CD4-positive, alpha-beta memory T cell (primary cell): Measurements from ENCODE around the gene PPARA. TPM values are rescaled to one million over a fixed set of nuclear protein-coding genes. Genes with fewer than 3 reads are reported as not detected.
A peak's percentile ranks its signal among the peaks of the same experiment; 100 is the strongest.
"Not testable (repeated sequence)": the region's sequence is repeated elsewhere in the genome, so short reads cannot be mapped to it uniquely, and the experiment has no call there.

ENCODE experiments used
- CTCF ChIA-PET: fragments of 350-600 bp; sonication (Branson Sonifier 250); formaldehyde crosslinking; loops from one replicate; lab custom pipeline; 2021; ENCODE audit warnings: inconsistent platforms; ENCODE audit not compliant: partially characterized antibody; lab: Charles Lee
- POLR2A ChIA-PET: fragments of 350-600 bp; sonication (Branson Sonifier 250); formaldehyde crosslinking; loops from one replicate; lab custom pipeline; 2021; ENCODE audit not compliant: partially characterized antibody; lab: Charles Lee
- DNase-seq, 5 donors: peaks; one replicate each; pipeline versions ENCODE4 v3.0.0 to v3.0.0-alpha.2; 2020 to 2022; ENCODE audit warnings: mixed read lengths in 1 of 5
- H3K27ac ChIP-seq: one replicate; pipeline ENCODE4 v1.7.0; 2013; ENCODE audit warnings: low read depth, low read length
- H3K27me3 ChIP-seq: 2 replicates; pipeline ENCODE4 v1.7.0; 2013; ENCODE audit warnings: mild to moderate bottlenecking, low read length, moderate library complexity; ENCODE audit not compliant: insufficient read depth
- H3K36me3 ChIP-seq: 2 replicates; pipeline ENCODE4 v1.7.0; 2013; ENCODE audit warnings: mild to moderate bottlenecking, low read length, moderate library complexity; ENCODE audit not compliant: insufficient read depth
- H3K4me1 ChIP-seq: 2 replicates; pipeline ENCODE4 v1.7.0; 2013; ENCODE audit warnings: mild to moderate bottlenecking, low read length, moderate library complexity; ENCODE audit not compliant: insufficient read depth
- H3K4me3 ChIP-seq, 2 donors: one replicate each; pipeline ENCODE4 v1.7.0; 2013; ENCODE audit warnings: low read length in 2 of 2, mild to moderate bottlenecking in 1 of 2
- H3K9me3 ChIP-seq, 2 donors: one replicate each; pipeline ENCODE4 v1.7.0; 2013; ENCODE audit warnings: low read length in 2 of 2, control low read depth in 1 of 2; ENCODE audit not compliant: control insufficient read depth in 1 of 2
- H3K27ac Mint-ChIP-seq, 7 donors: one replicate each; pipeline ENCODE4 v1.8.0; 2020 to 2021; ENCODE audit warnings: mixed read lengths in 7 of 7, mild to moderate bottlenecking in 6 of 7, inconsistent platforms in 3 of 7, moderate library complexity in 3 of 7
- H3K27me3 Mint-ChIP-seq, 2 donors: one replicate each; pipeline ENCODE4 v1.8.0; 2020 to 2021; ENCODE audit warnings: mixed read lengths in 2 of 2
- H3K36me3 Mint-ChIP-seq, 2 donors: one replicate each; pipeline ENCODE4 v1.8.0; 2020 to 2021; ENCODE audit warnings: mixed read lengths in 2 of 2, inconsistent platforms in 1 of 2, mild to moderate bottlenecking in 1 of 2
- H3K4me1 Mint-ChIP-seq, 4 donors: one replicate each; pipeline ENCODE4 v1.8.0; 2020 to 2021; ENCODE audit warnings: mixed read lengths in 4 of 4, mild to moderate bottlenecking in 1 of 4
- H3K4me3 Mint-ChIP-seq, 8 donors: one replicate each; pipeline ENCODE4 v1.8.0; 2020 to 2021; ENCODE audit warnings: mixed read lengths in 8 of 8, mild to moderate bottlenecking in 7 of 8, moderate library complexity in 6 of 8, inconsistent platforms in 3 of 8
- H3K9me3 Mint-ChIP-seq, 8 donors: one replicate each; pipeline ENCODE4 v1.8.0; 2020 to 2021; ENCODE audit warnings: mixed read lengths in 8 of 8, mild to moderate bottlenecking in 5 of 8, inconsistent platforms in 3 of 8, moderate library complexity in 1 of 8
- intact Hi-C: fragments of 100-400 bp; cut with micrococcal nuclease; formaldehyde crosslinking; loops from one replicate; pipeline ENCODE4 v1.15.1; 2023
- polyA plus RNA-seq, 2 donors: library from polyadenylated mRNA; unstranded; fragments of 300-500 nt; fragmentation: Illumina TruSeq; gene quantifications; one replicate each; pipeline ENCODE4 v1.2.3, GENCODE V29; 2021
- total RNA-seq, 2 experiments: library from RNA; stranded (reverse); gene quantifications; one replicate each; pipeline ENCODE4 v1.2.3, GENCODE V29; 2021

The PPARA gene
- total and polyA plus RNA-seq, 4 experiments from 2014 or later, result 0.91 to 23.2 (median 13.5) TPM

DNA sequence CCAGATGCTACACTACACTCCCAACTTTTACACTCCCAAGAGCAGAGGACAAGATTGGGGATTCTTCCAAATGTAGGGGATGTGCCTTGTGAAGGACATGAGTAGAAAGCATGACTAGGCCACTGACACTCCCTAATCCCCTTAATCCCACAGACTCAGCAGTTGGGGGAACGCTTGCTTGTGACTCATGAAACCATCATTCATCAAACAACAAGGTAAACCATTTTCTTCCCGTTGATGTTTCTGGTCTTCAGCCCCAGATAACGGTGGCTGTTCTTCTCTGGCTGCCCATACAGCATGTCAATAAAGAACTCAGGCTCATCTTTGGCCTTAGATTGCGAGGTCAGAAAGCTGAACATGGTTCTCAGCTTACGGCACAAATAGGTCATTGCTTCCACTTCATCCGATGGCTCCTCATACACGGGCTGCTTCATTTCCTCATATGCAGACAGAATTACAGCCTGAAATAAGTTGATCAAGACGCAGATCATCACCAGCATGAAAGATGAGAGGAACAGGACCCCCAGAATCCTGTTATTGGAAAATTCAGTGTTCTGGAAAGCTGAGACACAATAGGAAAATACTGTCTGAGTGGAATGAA is 106.1 kb downstream of the PPARA start:
- Mint-ChIP-seq H3K27ac (peak overlapping the region in 1 of 7 donors; percentile 5), H3K9me3 (peaks cover 0 to 7% (median 0%) of the 10 kb centered on the region in 8 donors), H3K27me3 (peaks cover 18 to 30% of the 10 kb centered on the region in 2 donors), H3K4me1 (peaks cover 5 to 13% (median 7%) of the 10 kb centered on the region in 4 donors), H3K36me3 (no peaks in the 10 kb centered on the region), H3K4me3 (no peak overlapping the region)
- H3K9me3 ChIP-seq, result no peaks in the 10 kb centered on the region
- ChIA-PET CTCF (no interaction called here), POLR2A (no interaction called here)
- H3K4me3 ChIP-seq, result no peak overlapping the region
- H3K4me1 ChIP-seq, result peaks cover 4% of the 10 kb centered on the region
- no peak for DNase-seq
- intact Hi-C loops, result no loop called here
- H3K36me3 ChIP-seq, result no peaks in the 10 kb centered on the region
- peaks cover 1% of the 10 kb centered on the region for H3K27me3 ChIP-seq
- H3K27ac ChIP-seq, result no peak overlapping the region

DNA sequence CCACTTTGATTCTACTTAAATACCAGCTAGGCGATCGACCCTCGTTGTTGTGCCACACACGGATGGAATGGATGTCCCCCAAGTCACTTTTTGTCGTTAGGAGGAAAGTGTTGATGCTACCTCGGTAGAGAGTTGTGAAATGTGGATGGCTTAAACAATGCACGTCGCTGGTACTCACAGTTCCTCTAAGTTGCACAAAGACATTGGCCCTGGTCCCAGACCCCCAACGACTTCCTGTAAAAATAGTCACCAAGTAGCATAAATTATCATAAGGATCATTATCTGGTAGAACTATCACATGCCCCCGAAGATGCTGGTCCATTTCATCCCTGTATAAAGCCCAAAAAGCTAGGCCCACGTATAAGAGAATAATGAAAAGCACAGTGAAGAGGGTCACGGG is 109.0 kb downstream of the PPARA start:
- POLR2A ChIA-PET, result interaction anchor here (2.2 kb wide), 1 partner anchor 9 kb away, joined by 6 read pairs; the partner anchor contains the start of gene CDPF1
- H3K36me3 Mint-ChIP-seq, result no peaks in the 10 kb centered on the region
- CTCF ChIA-PET, result interaction anchor here (1.2 kb wide), 1 partner anchor 9 kb away, joined by 3 read pairs; the partner anchor contains the start of gene CDPF1
- no peak overlapping the region for H3K27ac Mint-ChIP-seq
- Histone ChIP-seq H3K27ac (no peak overlapping the region), H3K9me3 (no peaks in the 10 kb centered on the region), H3K4me3 (no peak overlapping the region), H3K4me1 (no peaks in the 10 kb centered on the region), H3K36me3 (no peaks in the 10 kb centered on the region), H3K27me3 (peaks cover 11% of the 10 kb centered on the region)
- H3K9me3 Mint-ChIP-seq, result peaks cover 0 to 4% (median 0%) of the 10 kb centered on the region in 8 donors
- no peak for DNase-seq
- H3K27me3 Mint-ChIP-seq, result peaks cover 37 to 50% of the 10 kb centered on the region in 2 donors
- peaks cover 0 to 5% (median 1%) of the 10 kb centered on the region in 4 donors for H3K4me1 Mint-ChIP-seq
- intact Hi-C loops, result no loop called here
- H3K4me3 Mint-ChIP-seq, result no peak overlapping the region

DNA sequence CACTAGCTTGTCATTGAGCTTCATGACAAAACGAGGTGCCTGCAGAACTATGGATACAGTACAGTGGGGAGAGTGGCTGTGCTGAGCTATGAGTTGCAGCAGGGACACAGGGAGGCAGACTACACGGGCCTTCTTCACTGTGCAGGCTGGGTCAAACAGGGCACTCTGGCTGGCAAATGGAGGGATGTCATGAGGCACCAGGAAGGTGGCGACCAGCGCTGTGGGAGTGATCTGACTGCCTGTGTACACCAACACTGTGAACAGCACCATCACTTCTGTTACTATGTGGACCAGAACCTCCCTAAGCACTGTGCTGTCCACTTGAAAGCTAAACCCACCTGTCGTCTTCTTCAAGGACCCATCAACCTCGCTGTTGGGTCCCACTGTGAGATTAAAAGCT is 109.7 kb downstream of the PPARA start:
- Histone ChIP-seq H3K4me3 (no peak overlapping the region), H3K27ac (no peak overlapping the region), H3K27me3 (peaks cover 11% of the 10 kb centered on the region), H3K4me1 (no peaks in the 10 kb centered on the region), H3K9me3 (no peaks in the 10 kb centered on the region), H3K36me3 (no peaks in the 10 kb centered on the region)
- Mint-ChIP-seq H3K9me3 (peaks cover 0 to 4% (median 0%) of the 10 kb centered on the region in 8 donors), H3K4me3 (no peak overlapping the region), H3K27ac (no peak overlapping the region), H3K4me1 (peaks cover 0 to 5% (median 0%) of the 10 kb centered on the region in 4 donors), H3K27me3 (peaks cover 38 to 52% of the 10 kb centered on the region in 2 donors), H3K36me3 (no peaks in the 10 kb centered on the region)
- intact Hi-C loops, result no loop called here
- POLR2A ChIA-PET, result interaction anchor here (2.2 kb wide), 1 partner anchor 10 kb away, joined by 6 read pairs; the partner anchor contains the start of gene CDPF1
- CTCF ChIA-PET, result interaction anchor here (1.2 kb wide), 1 partner anchor 10 kb away, joined by 3 read pairs; the partner anchor contains the start of gene CDPF1
- DNase-seq, result no peak

DNA sequence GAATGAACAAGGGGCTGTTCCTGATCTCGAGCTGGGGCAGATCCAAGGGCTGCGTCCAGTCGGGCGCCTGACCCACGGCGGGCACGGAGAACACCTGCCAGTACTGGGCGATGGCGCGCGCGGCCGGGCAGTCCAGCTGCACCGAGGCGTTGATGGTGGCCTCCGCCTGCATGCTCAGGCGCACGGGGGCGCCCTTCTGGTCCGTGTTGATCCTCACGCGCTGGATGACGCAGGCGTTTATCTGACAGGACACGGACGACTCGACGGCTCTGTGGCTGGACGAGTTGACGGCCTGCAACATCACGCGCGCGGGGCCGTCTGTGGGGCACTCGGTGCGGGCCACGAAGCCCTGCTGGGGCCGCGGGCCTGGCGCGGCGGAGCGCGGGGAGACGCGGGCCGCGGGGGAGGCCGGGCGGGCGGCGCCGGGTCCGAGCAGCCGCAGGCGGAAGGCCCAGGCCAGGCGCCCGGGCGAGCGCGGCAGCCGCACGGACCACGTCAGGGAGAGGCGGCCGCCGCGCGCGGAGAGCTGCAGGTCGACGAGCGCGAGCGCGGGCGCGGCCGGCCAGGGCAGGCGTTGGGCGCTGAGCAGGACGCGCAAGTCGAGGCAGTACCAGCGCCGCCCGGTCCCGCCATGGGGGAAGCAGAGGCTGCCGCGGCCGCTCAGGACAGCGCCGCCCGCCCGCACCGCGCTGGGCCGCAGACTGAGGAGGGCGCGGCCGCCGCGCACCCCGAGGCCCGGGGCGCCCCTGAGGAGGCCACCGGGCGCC is 112.3 kb downstream of the PPARA start:
- H3K9me3 Mint-ChIP-seq, result peaks cover 0 to 7% (median under 1%) of the 10 kb centered on the region in 8 donors

DNA sequence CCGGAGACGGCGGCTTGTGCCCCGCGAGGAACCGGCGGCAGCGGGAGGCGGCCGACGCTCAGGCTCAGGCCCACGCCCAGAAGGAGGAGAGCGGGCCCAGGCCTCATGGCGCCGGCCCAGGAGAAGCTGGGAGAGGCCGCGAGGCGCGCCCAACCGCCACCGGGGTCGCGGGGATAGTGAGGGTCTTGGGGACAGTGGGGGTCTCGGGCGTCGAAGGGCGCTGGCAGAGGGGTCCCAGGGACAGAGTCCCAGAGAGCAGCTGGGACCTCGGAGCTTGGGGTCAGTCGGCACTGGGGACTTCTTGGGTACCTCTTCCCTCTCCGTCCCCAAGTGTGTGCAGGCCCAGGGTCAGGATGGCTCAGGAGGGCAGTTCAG is 112.9 kb downstream of the PPARA start, which contains the start of gene PKDREJ:
Gene PKDREJ, minus strand, starts transcription at position 128 of the 375 bp plus-strand sequence. Its CDS starts 21 bp downstream, at position 107.
- peaks cover 7% of the 10 kb centered on the region for H3K4me1 ChIP-seq
- intact Hi-C loops, result no loop called here
- ChIA-PET CTCF (no interaction called here), POLR2A (interaction anchor here (1.1 kb wide), 1 partner anchor 15 kb away, joined by 4 read pairs; no protein-coding TSS in a partner anchor)
- H3K4me3 ChIP-seq, result no peak within 1 kb of the TSS
- H3K27ac Mint-ChIP-seq, result peak within 1 kb of the TSS in 1 of 7 donors; percentile 42
- H3K36me3 Mint-ChIP-seq, result peaks cover 0 to 3% of the 10 kb centered on the region in 2 donors
- H3K27ac ChIP-seq, result no peak within 1 kb of the TSS
- peak within 1 kb of the TSS; percentile 20 to 51 (median 34) for H3K4me3 Mint-ChIP-seq
- H3K9me3 ChIP-seq, result no peaks in the 10 kb centered on the region
- peaks cover 17% of the 10 kb centered on the region for H3K27me3 ChIP-seq
- peaks cover 0 to 7% (median under 1%) of the 10 kb centered on the region in 8 donors for H3K9me3 Mint-ChIP-seq
- peaks cover 5 to 16% (median 8%) of the 10 kb centered on the region in 4 donors for H3K4me1 Mint-ChIP-seq
- no peaks in the 10 kb centered on the region for H3K36me3 ChIP-seq
- DNase-seq, result no peak
- peaks cover 39 to 51% of the 10 kb centered on the region in 2 donors for H3K27me3 Mint-ChIP-seq

More for the DNA sequence above, 112.3 kb downstream of the PPARA start:
- Histone ChIP-seq H3K36me3 (no peaks in the 10 kb centered on the region), H3K27me3 (peaks cover 17% of the 10 kb centered on the region), H3K27ac (no peak overlapping the region), H3K4me1 (peaks cover 5% of the 10 kb centered on the region), H3K4me3 (no peak overlapping the region), H3K9me3 (no peaks in the 10 kb centered on the region)
- POLR2A ChIA-PET, result interaction anchor here (1.1 kb wide), 1 partner anchor 15 kb away, joined by 4 read pairs; no protein-coding TSS in a partner anchor
- peak overlapping the region in 3 of 8 donors; percentile 32 to 48 (median 34) for H3K4me3 Mint-ChIP-seq
- intact Hi-C loops, result no loop called here
- H3K4me1 Mint-ChIP-seq, result peaks cover 4 to 12% (median 6%) of the 10 kb centered on the region in 4 donors
- DNase-seq, result no peak
- H3K27me3 Mint-ChIP-seq, result peaks cover 39 to 56% of the 10 kb centered on the region in 2 donors
- H3K36me3 Mint-ChIP-seq, result peaks cover 0 to 3% of the 10 kb centered on the region in 2 donors
- no peak overlapping the region for H3K27ac Mint-ChIP-seq
- CTCF ChIA-PET, result no interaction called here

DNA sequence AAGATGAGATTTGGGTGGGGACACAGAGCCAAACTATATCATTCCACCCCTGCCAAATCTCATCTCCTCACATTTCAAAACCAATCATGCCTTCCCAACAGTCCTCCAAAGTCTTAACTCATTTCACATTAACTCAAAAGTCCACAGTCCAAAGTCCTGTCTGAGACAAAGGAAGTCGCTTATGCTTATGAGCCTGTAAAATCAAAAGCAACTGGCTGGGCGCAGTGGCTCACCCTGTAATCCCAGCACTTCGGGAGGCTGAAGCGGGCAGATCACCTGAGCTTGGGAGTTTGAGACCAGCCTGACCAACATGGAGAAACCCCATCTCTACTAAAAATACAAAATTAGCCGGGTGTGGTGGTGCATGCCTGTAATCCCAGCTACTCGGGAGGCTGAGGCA is 114.2 kb downstream of the PPARA start:
- H3K9me3 ChIP-seq, CTCF ChIA-PET: not testable (repeated sequence)
- H3K27me3 Mint-ChIP-seq, result peaks cover 36 to 45% of the 10 kb centered on the region in 2 donors

DNA sequence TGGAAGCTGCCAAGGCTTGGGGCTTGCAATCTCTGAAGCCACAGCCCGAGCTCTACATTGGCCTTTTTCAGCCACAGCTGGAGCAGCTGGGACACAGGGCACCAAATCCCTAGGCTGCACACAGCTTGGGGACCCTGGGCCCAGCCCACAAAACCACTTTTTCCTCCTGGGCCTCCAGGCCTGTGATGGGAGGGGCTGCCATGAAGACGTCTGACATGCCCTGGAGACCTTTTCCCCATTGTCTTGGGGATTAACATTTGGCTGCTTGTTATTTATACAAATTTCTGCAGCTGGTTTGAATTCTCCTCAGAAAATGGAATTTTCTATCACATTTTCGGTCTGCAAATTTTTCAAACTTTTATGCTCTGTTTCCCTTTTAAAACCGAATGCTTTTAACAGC is 115.3 kb downstream of the PPARA start:
- intact Hi-C loops, H3K36me3 Mint-ChIP-seq, H3K27ac ChIP-seq, H3K36me3 ChIP-seq, POLR2A ChIA-PET, H3K9me3 Mint-ChIP-seq, DNase-seq, H3K4me3 Mint-ChIP-seq, H3K9me3 ChIP-seq, H3K27ac Mint-ChIP-seq, H3K4me3 ChIP-seq: not testable (repeated sequence)
- peaks cover 17% of the 10 kb centered on the region for H3K27me3 ChIP-seq
- Mint-ChIP-seq H3K4me1 (peaks cover 9 to 32% (median 15%) of the 10 kb centered on the region in 4 donors), H3K27me3 (peaks cover 27 to 34% of the 10 kb centered on the region in 2 donors)
- CTCF ChIA-PET, result interaction anchor here (1.4 kb wide), 1 partner anchor 30 kb away, joined by 3 read pairs; no protein-coding TSS in a partner anchor
- peaks cover 11% of the 10 kb centered on the region for H3K4me1 ChIP-seq

More for the DNA sequence above, 114.2 kb downstream of the PPARA start:
- H3K36me3 ChIP-seq, intact Hi-C loops, H3K27ac ChIP-seq, H3K36me3 Mint-ChIP-seq, POLR2A ChIA-PET, H3K9me3 Mint-ChIP-seq, DNase-seq, H3K4me3 ChIP-seq, H3K27ac Mint-ChIP-seq: not testable (repeated sequence)
- Mint-ChIP-seq H3K4me1 (peaks cover 7 to 27% (median 11%) of the 10 kb centered on the region in 4 donors), H3K4me3 (peak overlapping the region in 1 of 8 donors; percentile 20)
- Histone ChIP-seq H3K4me1 (peaks cover 11% of the 10 kb centered on the region), H3K27me3 (peaks cover 17% of the 10 kb centered on the region)
